ENCODE results near the gene SF3B2.

Gene SF3B2

DNA sequence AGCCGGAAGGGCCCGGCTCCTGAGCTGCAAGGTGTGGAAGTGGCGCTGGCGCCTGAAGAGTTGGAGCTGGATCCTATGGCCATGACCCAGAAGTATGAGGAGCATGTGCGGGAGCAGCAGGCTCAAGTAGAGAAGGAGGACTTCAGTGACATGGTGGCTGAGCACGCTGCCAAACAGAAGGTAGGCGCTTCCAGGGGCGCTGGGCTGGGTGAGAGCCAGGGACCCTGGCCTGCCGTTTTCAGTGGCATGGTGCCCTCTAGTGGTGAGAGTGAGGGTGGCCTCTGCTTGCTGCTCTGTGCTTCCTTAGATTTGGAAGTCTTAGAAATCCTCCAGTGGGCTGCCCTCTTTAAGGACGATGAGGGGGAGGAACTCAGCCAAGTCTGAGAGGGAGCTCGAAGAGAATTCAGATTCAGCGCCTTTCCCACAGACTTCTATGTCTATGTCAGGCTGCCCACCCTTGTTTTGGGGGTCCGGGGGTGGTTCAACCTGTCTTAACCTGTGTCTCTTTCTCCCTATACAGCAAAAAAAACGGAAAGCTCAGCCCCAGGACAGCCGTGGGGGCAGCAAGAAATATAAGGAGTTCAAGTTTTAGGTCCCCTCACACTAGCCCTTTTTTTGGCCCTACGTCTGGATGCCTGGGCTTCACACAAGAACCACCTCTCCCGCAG, 16.1 kb downstream of the SF3B2 start:
- no peak overlapping the region for H3K27ac ChIP-seq

GRCh38 chr11:66068923-66069714, 17.0 kb downstream of the SF3B2 start:
- TF ChIP-seq ZFX (IDR thresholded peaks at IDR 0.05) (no peak), CTCF (conservative IDR thresholded peaks at IDR 0.05) (no peak)
- H3K27ac ChIP-seq: peak overlapping the region; percentile 73

More for the DNA sequence above, 16.1 kb downstream of the SF3B2 start:
- TF ChIP-seq CTCF (conservative IDR thresholded peaks at IDR 0.05) (peak; percentile 93), ZFX (IDR thresholded peaks at IDR 0.05) (no peak)

GRCh38 chr11:66069715-66070603, 17.8 kb downstream of the SF3B2 start, which contains the start of gene PACS1:
Gene PACS1, plus strand, starts transcription at chr11:66070272. Its CDS starts 215 bp downstream, at chr11:66070487.
- H3K27ac ChIP-seq: peak within 1 kb of the TSS; percentile 73
- TF ChIP-seq CTCF (conservative IDR thresholded peaks at IDR 0.05): no peak
- TF ChIP-seq ZFX (IDR thresholded peaks at IDR 0.05): no peak; the same call in 1 of the 2 replicates

- no peak for TF ChIP-seq CTCF (conservative IDR thresholded peaks at IDR 0.05)
- TF ChIP-seq ZFX (IDR thresholded peaks at IDR 0.05): peak; percentile 44
- H3K27ac ChIP-seq: peak overlapping the region; percentile 73
Observed at GRCh38 chr11:66070604-66071380, 18.6 kb downstream of the SF3B2 start.

DNA sequence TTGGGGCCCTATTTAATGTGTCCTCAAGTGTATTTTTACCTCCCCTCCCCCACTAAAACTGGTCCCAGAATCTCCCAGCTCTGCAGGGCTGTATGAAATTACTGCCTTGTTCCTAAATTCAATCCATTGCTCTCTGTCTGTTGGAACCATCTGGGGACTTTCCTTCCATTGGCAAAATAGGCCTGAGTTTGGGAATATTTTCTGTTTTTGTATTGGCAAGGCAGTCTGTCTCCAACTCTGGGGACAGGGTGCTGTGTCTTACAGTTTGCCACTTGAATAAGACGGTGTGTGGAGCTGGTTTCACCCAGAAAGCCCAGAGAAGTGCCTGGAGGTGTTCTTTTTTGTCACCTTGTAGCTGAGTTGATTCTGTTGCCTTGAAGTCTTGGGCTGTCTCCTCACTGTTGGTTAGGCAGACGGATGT, 19.2 kb downstream of the SF3B2 start:
- no peak for TF ChIP-seq ZFX (IDR thresholded peaks at IDR 0.05)
- TF ChIP-seq CTCF (conservative IDR thresholded peaks at IDR 0.05): no peak
- peak overlapping the region; percentile 73; the same call in 1 of the 2 replicates for H3K27ac ChIP-seq

- TF ChIP-seq ZFX (IDR thresholded peaks at IDR 0.05) (no peak), CTCF (conservative IDR thresholded peaks at IDR 0.05) (no peak)
- H3K27ac ChIP-seq: no peak overlapping the region
Observed at GRCh38 chr11:66072081-66072480, 19.9 kb downstream of the SF3B2 start.

Data from C4-2B (cell line).